Activated naive CD8-positive, alpha-beta T cell treated with anti-CD3 and anti-CD28 coated beads, Interleukin-2, amount 50 U/mL, for 24 hours (primary cell): ENCODE results near the gene ARHGAP30.
"Not testable (repeated sequence)": the region's sequence is repeated elsewhere in the genome, so short reads cannot be mapped to it uniquely, and the experiment has no call there.

Experiments used
- ATAC-seq: fragments of 150-1000 bp; cut with Tn5 transposase; one replicate; pipeline ENCODE4 v1.10.0; 2021
- DNase-seq: peaks from one replicate; pipeline ENCODE4 v3.0.0; 2021
- H3K27ac Mint-ChIP-seq: one replicate; pipeline ENCODE4 v1.8.0; 2021; ENCODE audit warnings: mild to moderate bottlenecking, mixed read lengths
- H3K27me3 Mint-ChIP-seq: one replicate; pipeline ENCODE4 v1.8.0; 2021; ENCODE audit warnings: mixed read lengths
- H3K36me3 Mint-ChIP-seq: one replicate; pipeline ENCODE4 v1.8.0; 2021; ENCODE audit warnings: low read depth, mixed read lengths
- H3K4me1 Mint-ChIP-seq: one replicate; pipeline ENCODE4 v1.8.0; 2021; ENCODE audit warnings: mixed read lengths
- H3K4me3 Mint-ChIP-seq: one replicate; pipeline ENCODE4 v1.8.0; 2021; ENCODE audit warnings: mild to moderate bottlenecking, moderate library complexity, mixed read lengths
- H3K9me3 Mint-ChIP-seq: one replicate; pipeline ENCODE4 v1.8.0; 2021; ENCODE audit warnings: mixed read lengths

Gene ARHGAP30

DNA sequence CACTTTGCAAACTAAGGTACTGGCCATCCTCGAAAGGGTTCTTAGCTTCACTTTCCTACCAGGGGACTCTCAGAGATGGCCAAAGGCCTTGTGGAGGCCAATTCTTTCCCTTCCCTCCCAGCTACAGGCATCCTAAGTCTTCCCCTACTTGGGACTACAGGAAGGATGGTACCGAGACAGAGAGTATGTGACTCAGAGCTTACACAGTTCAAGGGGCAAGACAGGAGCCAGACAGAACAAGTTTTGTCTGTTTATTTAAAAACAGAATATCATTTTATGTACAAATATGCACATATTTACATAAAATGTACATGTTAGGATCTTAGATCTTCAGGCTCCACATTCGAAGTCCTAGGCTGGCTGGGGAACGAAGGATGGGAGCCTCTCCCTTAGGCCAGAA lies 1.1 kb upstream of the ARHGAP30 start:
- Mint-ChIP-seq H3K9me3 (no peaks in the 10 kb centered on the region), H3K36me3 (peaks cover 20% of the 10 kb centered on the region), H3K4me1 (peaks cover 54% of the 10 kb centered on the region), H3K27ac (peak overlapping the region; percentile 97), H3K4me3 (no peak overlapping the region), H3K27me3 (no peaks in the 10 kb centered on the region)
- ATAC-seq (no peak), DNase-seq (no peak)

GRCh38 chr1:161069241-161069640 lies 450 bp downstream of the ARHGAP30 start:
- no peaks in the 10 kb centered on the region for H3K27me3 Mint-ChIP-seq
- DNase-seq: peak; percentile 27
- peaks cover 26% of the 10 kb centered on the region for H3K36me3 Mint-ChIP-seq
- peaks cover 67% of the 10 kb centered on the region for H3K4me1 Mint-ChIP-seq
- no peak for ATAC-seq
- peak overlapping the region; percentile 99 for H3K4me3 Mint-ChIP-seq
- no peaks in the 10 kb centered on the region for H3K9me3 Mint-ChIP-seq
- peak overlapping the region; percentile 97 for H3K27ac Mint-ChIP-seq

DNA sequence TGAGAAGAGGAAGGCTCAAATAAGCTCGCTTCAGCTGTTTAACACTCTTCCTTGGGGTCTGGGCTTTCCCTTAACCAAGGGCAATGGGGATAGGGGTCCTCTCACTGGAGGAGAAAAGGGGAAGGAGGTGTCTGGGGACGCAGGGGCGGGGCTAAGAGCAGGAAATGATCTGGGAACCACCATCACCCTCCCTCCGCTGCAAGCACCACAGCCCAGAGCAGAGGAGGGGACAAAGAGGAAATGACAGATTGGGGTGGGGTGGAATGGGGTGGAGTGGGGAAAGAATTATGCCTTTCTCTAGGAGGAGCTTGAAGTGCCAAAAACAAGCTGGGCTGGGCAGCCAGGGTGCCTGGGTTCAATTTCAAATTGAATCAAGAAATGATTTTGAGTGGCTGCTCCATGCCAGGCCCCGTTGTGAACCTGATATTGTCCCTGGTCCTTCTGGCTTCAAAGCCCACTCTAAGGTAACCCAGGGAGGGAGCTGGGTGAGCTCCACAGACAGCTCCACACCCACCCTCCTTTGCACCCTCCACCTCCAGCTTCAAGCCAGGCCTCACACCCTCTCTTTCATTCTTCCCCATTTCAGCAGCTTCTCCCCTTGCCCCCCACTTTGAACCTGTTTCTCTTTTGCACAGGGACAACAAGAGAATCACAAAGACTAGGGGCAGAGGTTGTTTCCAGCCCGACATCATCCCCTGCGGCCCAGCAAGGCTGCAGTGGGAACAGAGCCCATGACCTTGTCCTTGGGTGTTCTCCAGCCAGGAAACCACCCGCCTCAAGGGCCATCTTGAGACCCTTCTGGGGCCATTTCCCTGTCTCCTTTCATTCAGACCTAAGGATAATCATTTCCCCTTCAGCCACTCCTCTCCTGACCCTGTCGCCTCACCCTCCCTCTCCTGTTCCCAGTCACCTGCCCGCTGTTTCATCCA lies 1.1 kb downstream of the ARHGAP30 start:
- H3K9me3 Mint-ChIP-seq: no peaks in the 10 kb centered on the region
- ATAC-seq: peak; percentile 83
- H3K4me3 Mint-ChIP-seq: peak overlapping the region; percentile 99
- H3K4me1 Mint-ChIP-seq: peaks cover 73% of the 10 kb centered on the region
- peaks cover 31% of the 10 kb centered on the region for H3K36me3 Mint-ChIP-seq
- no peaks in the 10 kb centered on the region for H3K27me3 Mint-ChIP-seq
- peak overlapping the region; percentile 97 for H3K27ac Mint-ChIP-seq
- peak; percentile 88 for DNase-seq

GRCh38 chr1:161066694-161067093 lies 3.0 kb downstream of the ARHGAP30 start:
- DNase-seq (no peak), ATAC-seq (peak; percentile 16)
- Mint-ChIP-seq H3K9me3 (no peaks in the 10 kb centered on the region), H3K27ac (peak overlapping the region; percentile 97), H3K27me3 (no peaks in the 10 kb centered on the region), H3K4me1 (peaks cover 82% of the 10 kb centered on the region), H3K36me3 (peaks cover 40% of the 10 kb centered on the region), H3K4me3 (peak overlapping the region; percentile 99)

DNA sequence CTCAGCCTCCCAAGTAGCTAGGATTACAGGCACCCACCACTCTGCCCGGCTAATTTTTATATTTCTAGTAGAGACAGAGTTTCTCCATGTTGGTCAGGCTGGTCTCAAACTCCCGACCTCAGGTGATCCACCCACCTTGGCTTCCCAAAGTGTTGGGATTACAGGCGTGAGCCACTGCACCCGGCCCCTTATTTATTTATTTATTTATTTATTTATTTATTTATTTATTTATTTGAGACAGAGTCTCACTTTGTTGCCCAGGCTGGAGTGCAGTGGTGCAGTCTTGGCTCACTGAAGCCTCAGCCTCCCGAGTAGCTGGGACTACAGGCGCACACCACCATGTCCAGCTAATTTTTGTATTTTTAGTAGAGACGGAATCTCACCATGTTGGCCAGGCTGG lies 4.0 kb downstream of the ARHGAP30 start:
- peaks cover 80% of the 10 kb centered on the region for H3K4me1 Mint-ChIP-seq
- not testable (repeated sequence) for DNase-seq, H3K9me3 Mint-ChIP-seq, ATAC-seq, H3K27me3 Mint-ChIP-seq
- peaks cover 43% of the 10 kb centered on the region for H3K36me3 Mint-ChIP-seq
- H3K27ac Mint-ChIP-seq: peak overlapping the region; percentile 75
- H3K4me3 Mint-ChIP-seq: peak overlapping the region; percentile 29

GRCh38 chr1:161063936-161064335 lies 5.8 kb downstream of the ARHGAP30 start:
- peaks cover 86% of the 10 kb centered on the region for H3K4me1 Mint-ChIP-seq
- peak overlapping the region; percentile 85 for H3K27ac Mint-ChIP-seq
- peaks cover 46% of the 10 kb centered on the region for H3K36me3 Mint-ChIP-seq
- H3K4me3 Mint-ChIP-seq: peak overlapping the region; percentile 66
- not testable (repeated sequence) for H3K27me3 Mint-ChIP-seq, ATAC-seq, H3K9me3 Mint-ChIP-seq, DNase-seq

DNA sequence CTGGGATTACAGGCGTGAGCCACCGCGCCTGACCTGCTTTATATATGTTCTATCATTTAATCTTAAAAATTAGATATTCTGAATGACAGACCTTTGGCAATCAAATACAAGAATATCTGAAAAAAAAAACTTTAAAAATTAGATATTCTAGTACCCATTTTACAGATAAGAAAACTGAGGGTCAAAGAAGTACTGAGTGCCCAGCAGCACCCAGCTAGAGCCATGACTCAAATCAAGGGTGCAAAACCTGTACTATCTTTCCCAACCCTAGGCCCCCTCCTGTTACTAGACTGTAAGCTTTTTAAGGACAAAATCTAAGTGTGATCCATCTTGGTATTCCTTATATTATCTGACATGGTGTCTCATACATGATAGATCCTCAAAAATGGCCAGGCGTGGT lies 8.3 kb downstream of the ARHGAP30 start:
- ATAC-seq (no peak), DNase-seq (no peak)
- Mint-ChIP-seq H3K4me3 (no peak overlapping the region), H3K27me3 (no peaks in the 10 kb centered on the region), H3K9me3 (no peaks in the 10 kb centered on the region), H3K4me1 (peaks cover 69% of the 10 kb centered on the region), H3K27ac (no peak overlapping the region), H3K36me3 (peaks cover 45% of the 10 kb centered on the region)

GRCh38 chr1:161059293-161059692 lies 10.4 kb downstream of the ARHGAP30 start:
- Mint-ChIP-seq H3K4me1 (peaks cover 51% of the 10 kb centered on the region), H3K9me3 (no peaks in the 10 kb centered on the region), H3K36me3 (peaks cover 48% of the 10 kb centered on the region), H3K27me3 (no peaks in the 10 kb centered on the region), H3K27ac (peak overlapping the region; percentile 71), H3K4me3 (no peak overlapping the region)
- no peak for DNase-seq
- ATAC-seq: peak; percentile 57

DNA sequence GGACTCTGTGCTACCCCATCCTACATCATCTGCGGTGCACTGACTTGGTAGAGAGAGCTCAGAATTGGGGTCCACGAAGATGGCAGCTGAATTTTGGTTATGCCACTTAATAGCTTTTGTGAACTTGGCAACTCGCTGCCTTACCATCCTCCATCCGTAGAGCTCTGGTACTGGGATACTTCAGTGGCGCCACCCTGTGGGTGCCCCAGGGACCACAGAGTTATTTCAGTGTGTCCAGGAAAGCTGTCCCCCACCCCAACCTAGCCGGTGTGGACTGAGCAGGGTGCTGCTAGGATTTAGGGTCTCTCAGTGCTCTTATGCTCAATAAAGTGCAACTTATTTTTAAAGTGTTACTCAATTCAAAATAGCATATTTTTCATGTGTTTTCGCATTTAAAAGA lies 14.9 kb downstream of the ARHGAP30 start:
- Mint-ChIP-seq H3K27ac (no peak overlapping the region), H3K27me3 (no peaks in the 10 kb centered on the region), H3K4me3 (no peak overlapping the region), H3K4me1 (peaks cover 18% of the 10 kb centered on the region), H3K36me3 (peaks cover 62% of the 10 kb centered on the region), H3K9me3 (no peaks in the 10 kb centered on the region)
- ATAC-seq: no peak
- DNase-seq: no peak

DNA sequence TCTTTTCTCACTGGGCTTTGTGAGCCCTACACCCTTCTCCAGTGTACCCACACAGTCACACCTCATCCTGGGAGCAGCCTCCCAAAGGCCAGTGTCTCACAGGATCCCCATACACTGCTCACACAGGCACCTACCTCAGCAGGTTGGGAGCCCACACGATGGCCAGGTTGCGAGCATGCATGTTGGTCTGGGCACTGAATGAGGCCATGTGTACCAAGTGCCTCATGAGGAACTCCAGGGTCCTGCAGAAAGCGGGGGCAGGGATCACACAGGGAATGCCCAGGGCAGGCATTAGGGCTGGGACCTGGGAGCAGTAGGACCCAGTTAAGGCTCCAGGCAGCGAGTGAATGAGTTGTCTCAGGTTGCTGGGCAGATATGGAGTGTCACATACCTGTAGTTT lies 15.5 kb downstream of the ARHGAP30 start:
- peak overlapping the region; percentile 31 for H3K27ac Mint-ChIP-seq
- ATAC-seq (no peak), DNase-seq (no peak)
- H3K4me1 Mint-ChIP-seq: peaks cover 12% of the 10 kb centered on the region
- peaks cover 61% of the 10 kb centered on the region for H3K36me3 Mint-ChIP-seq
- no peaks in the 10 kb centered on the region for H3K27me3 Mint-ChIP-seq
- no peaks in the 10 kb centered on the region for H3K9me3 Mint-ChIP-seq
- no peak overlapping the region for H3K4me3 Mint-ChIP-seq

DNA sequence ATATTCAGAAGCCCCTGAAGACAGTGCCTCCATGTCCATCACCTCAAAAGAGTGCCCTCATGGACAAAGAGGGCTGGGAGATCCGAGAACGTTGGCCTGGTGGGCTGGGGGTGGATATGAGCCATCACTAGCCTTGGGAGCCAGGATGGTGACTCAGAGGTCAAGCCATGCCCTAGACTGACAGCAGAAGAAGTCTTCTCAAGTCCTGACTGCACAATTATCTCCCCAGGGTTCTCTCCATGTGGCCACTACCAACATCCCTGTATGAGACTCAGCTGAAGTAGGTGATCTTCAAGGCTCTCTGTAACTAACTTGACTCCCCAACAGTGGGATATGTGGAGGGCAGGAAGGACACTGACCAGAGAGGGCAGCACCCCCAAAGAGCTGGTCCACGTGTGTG lies 16.8 kb downstream of the ARHGAP30 start:
- Mint-ChIP-seq H3K4me1 (peaks cover 14% of the 10 kb centered on the region), H3K36me3 (peaks cover 70% of the 10 kb centered on the region), H3K4me3 (no peak overlapping the region), H3K9me3 (no peaks in the 10 kb centered on the region), H3K27ac (peak overlapping the region; percentile 49), H3K27me3 (no peaks in the 10 kb centered on the region)
- no peak for DNase-seq
- no peak for ATAC-seq

GRCh38 chr1:161051219-161051618 lies 18.5 kb downstream of the ARHGAP30 start:
- peaks cover 4% of the 10 kb centered on the region for H3K9me3 Mint-ChIP-seq

DNA sequence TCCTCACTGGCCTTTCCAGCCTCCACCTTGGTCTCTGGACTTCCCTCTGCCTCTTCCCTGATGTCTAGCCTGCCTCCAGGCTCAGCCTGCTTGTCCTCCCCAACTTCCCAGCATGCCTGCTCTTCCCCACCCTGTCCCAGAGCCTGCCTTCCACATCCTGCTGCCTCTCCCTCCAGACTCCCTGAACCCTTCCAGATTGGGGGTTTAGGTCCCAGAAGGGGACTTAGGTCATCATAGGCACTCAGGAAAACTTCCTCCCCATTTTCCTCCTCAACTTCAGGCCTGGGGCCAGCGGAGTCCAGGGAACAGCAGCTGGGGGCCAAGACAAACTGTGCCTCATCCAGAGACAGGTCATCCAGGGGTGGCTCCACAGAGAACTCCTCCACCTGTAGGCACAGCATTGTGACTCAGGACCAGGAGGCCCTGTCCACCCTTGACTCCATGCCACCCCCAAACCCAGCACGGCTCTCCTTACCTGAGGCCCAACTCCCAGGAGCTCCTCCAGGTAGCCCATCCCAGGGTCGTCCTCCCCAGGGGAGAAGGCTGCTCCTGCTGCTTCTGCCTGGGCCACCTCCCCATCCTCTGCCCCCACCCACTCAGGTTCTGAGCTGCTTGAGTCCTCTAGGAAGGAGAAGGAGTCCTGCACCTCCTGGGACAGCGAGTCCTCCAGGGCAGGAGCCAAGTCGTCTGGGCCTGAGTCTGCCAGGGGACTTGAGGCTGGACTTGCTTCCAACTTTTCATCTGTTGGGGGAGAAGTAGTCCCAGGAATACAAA lies 20.6 kb downstream of the ARHGAP30 start:
- Mint-ChIP-seq H3K9me3 (peaks cover 4% of the 10 kb centered on the region), H3K27ac (peak overlapping the region; percentile 0), H3K4me3 (no peak overlapping the region), H3K27me3 (no peaks in the 10 kb centered on the region), H3K4me1 (peaks cover 35% of the 10 kb centered on the region), H3K36me3 (peaks cover 77% of the 10 kb centered on the region)
- DNase-seq: no peak
- no peak for ATAC-seq

More at GRCh38 chr1:161051219-161051618, 18.5 kb downstream of the ARHGAP30 start:
- H3K4me1 Mint-ChIP-seq: peaks cover 21% of the 10 kb centered on the region
- no peak overlapping the region for H3K27ac Mint-ChIP-seq
- ATAC-seq: no peak
- H3K36me3 Mint-ChIP-seq: peaks cover 70% of the 10 kb centered on the region
- H3K4me3 Mint-ChIP-seq: no peak overlapping the region
- no peak for DNase-seq
- no peaks in the 10 kb centered on the region for H3K27me3 Mint-ChIP-seq

DNA sequence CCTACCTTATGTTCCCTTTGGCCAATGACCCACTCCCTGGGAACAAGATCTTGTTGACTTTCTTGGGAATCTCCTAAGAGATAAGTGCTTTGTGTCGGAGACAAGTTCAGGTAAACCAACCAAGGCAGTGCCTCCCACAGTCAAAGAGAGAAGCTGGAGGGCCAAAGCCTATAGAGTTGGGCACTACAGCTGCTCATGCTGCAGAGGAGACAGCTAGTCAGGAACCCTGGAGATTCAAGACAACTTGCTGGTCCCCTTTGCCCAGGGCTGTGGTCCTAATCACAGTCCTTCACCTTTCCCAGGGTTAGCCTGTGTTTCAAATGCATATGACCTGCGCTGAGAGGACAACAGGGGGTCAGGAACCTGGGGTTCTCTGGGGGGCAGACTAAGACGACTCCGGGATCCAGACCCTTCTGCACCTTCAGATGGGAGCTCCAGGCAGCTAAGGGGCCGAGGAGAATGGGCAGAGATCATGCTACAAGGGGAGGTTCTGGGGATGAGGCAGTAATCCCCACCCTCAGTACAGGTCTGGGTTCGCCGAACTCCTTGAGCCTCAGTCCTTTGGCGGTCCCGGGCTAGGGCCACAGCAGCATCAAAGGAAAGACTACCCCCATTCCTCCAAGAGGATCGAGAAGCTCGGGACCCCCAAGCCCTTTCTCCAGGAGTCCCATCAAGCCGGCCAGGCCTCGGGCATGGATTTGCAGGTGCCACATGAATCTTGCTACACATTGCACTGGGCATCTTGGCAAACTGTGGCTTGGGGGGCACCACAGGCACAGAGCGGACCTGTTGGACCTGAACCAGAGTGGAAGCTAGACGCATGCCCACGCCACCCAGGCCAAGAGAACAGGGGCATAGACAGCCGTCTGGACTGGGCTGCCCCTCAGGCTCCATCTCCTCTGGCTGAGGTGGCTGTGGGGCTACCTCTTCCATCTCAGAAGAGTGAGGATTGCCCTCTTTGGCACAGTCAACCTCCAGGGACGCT lies 22.0 kb downstream of the ARHGAP30 start:
- ATAC-seq (no peak), DNase-seq (no peak)
- H3K4me1 Mint-ChIP-seq: peaks cover 42% of the 10 kb centered on the region
- H3K27ac Mint-ChIP-seq: peak overlapping the region; percentile 98
- H3K9me3 Mint-ChIP-seq: peaks cover 4% of the 10 kb centered on the region
- no peak overlapping the region for H3K4me3 Mint-ChIP-seq
- peaks cover 70% of the 10 kb centered on the region for H3K36me3 Mint-ChIP-seq
- H3K27me3 Mint-ChIP-seq: no peaks in the 10 kb centered on the region
